Duodenal mucosa (tissue), 2 donors: ENCODE results near the gene COL6A5.

ENCODE experiments used
- H3K27ac ChIP-seq: one replicate; pipeline ENCODE4 v1.7.0; 2013; ENCODE audit warnings: low read depth, low read length
- H3K27me3 ChIP-seq, 2 donors: one replicate each; pipeline ENCODE4 v1.7.0; 2013; ENCODE audit warnings: low read length in 2 of 2, control low read depth in 1 of 2; ENCODE audit not compliant: insufficient read depth in 2 of 2, control insufficient read depth in 1 of 2
- H3K36me3 ChIP-seq, 2 donors: one replicate each; pipeline ENCODE4 v1.7.0; 2013; ENCODE audit warnings: low read length in 2 of 2, control low read depth in 1 of 2; ENCODE audit not compliant: insufficient read depth in 2 of 2, control insufficient read depth in 1 of 2
- H3K4me1 ChIP-seq, 2 donors: one replicate each; pipeline ENCODE4 v1.7.0; 2013; ENCODE audit warnings: low read length in 2 of 2, control low read depth in 1 of 2; ENCODE audit not compliant: insufficient read depth in 2 of 2, control insufficient read depth in 1 of 2
- H3K4me3 ChIP-seq, 2 donors: one replicate each; pipeline ENCODE4 v1.7.0; 2013; ENCODE audit warnings: low read length in 2 of 2, low read depth in 1 of 2
- H3K9ac ChIP-seq, 2 donors: one replicate each; pipeline ENCODE4 v1.7.0; 2013; ENCODE audit warnings: low read length in 2 of 2, low read depth in 1 of 2
- H3K9me3 ChIP-seq, 2 donors: one replicate each; pipeline ENCODE4 v1.7.0; 2013; ENCODE audit warnings: low read length in 2 of 2, control low read depth in 1 of 2; ENCODE audit not compliant: control insufficient read depth in 1 of 2

COL6A5 gene

GRCh38 chr3:130528120-130528519, 182.6 kb downstream of the COL6A5 start:
- H3K27ac ChIP-seq: no peak overlapping the region
- no peaks in the 10 kb centered on the region for H3K9me3 ChIP-seq
- H3K27me3 ChIP-seq: peaks cover 0 to 3% of the 10 kb centered on the region in 2 donors
- H3K9ac ChIP-seq: no peak overlapping the region
- no peaks in the 10 kb centered on the region for H3K4me1 ChIP-seq
- no peaks in the 10 kb centered on the region for H3K36me3 ChIP-seq
- H3K4me3 ChIP-seq: no peak overlapping the region

GRCh38 chr3:130529486-130530215, 184.2 kb downstream of the COL6A5 start:
- no peak overlapping the region for H3K27ac ChIP-seq
- H3K4me1 ChIP-seq: no peaks in the 10 kb centered on the region
- H3K36me3 ChIP-seq: no peaks in the 10 kb centered on the region
- no peak overlapping the region for H3K4me3 ChIP-seq
- H3K9me3 ChIP-seq: no peaks in the 10 kb centered on the region
- H3K27me3 ChIP-seq: peaks cover 0 to 3% of the 10 kb centered on the region in 2 donors
- H3K9ac ChIP-seq: no peak overlapping the region

GRCh38 chr3:130533247-130533646, 187.8 kb downstream of the COL6A5 start:
- peaks cover 0 to 3% of the 10 kb centered on the region in 2 donors for H3K27me3 ChIP-seq
- H3K9me3 ChIP-seq: no peaks in the 10 kb centered on the region
- H3K4me3 ChIP-seq: no peak overlapping the region
- no peak overlapping the region for H3K9ac ChIP-seq
- H3K36me3 ChIP-seq: no peaks in the 10 kb centered on the region
- no peak overlapping the region for H3K27ac ChIP-seq
- H3K4me1 ChIP-seq: no peaks in the 10 kb centered on the region
